Measurements from ENCODE around the gene POT1. TPM values are rescaled to one million over a fixed set of nuclear protein-coding genes. Genes with fewer than 3 reads are reported as not detected.

The POT1 gene
- polyA plus RNA-seq, 4 donors = 3.1 to 15.3 (median 5.2) TPM

DNA sequence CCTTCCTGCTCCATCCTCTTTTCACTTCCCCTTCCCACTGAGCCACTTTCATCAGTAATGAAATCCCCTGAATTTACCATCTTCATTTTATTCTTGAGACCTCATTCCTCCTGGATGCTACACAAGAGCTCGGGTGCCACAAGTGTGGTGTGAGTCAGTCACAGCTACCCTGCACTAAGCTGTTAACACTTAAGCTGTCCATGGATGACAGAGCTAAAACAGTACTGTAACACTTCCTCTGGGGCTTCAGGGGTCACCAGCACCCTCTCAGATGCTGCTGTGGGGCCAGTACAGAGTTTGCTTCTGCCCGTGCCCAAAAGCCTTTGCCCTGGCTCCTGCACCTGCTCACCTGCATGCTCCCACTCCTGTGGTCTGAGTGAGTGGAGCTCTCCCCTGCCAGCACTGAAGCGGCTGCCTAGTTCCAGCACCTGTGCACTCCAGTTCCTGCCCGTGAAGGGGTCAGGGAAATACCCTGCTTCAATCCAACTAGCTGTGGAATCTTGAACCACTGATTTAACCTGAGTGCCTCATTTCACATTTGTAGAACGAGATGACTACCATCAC lies 71.9 kb downstream of the POT1 start:
- no peak for DNase-seq
- WGBS, 3 donors = 90 to 95% (median 91%) methylated on average over 5 of the region's 5 CpGs

DNA sequence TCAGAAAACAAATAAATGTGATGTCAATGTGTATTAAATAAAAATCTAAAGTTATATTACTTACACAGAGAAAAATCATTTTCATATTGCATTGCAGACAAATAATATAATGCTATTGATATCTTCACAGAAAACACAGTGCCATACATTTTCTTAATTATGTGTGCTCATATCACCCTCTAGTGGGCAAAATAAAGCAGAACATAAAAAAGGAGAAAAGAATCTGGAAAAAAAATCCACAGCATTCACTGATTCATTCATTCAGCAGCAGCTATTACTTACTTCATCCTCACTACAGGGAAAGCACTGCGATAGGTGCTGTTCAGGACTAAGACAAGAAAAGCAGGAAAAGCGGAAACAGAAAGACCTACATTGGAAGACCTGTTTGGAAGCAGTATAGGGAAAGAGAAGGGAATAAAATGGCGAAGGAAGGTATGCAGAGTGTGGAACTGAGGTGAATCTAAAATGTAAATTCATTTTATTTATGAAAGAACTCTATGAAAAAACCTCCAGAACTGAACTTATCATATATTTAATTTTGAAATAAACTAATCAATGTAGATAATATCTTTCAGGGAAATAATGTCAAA lies 73.2 kb downstream of the POT1 start:
- Histone ChIP-seq H3K4me1 (ENCODE audit: control insufficient read depth in 3 of 3, insufficient read depth in 2 of 3, low read depth in 1 of 3, low read length in 2 of 3) (no peaks in the 10 kb centered on the region), H3K27ac (ENCODE audit: low read depth in 1 of 3, low read length in 2 of 3) (no peak overlapping the region), H3K36me3 (ENCODE audit: control insufficient read depth in 3 of 3, insufficient read depth in 2 of 3, low read depth in 1 of 3, low read length in 3 of 3) (peaks cover 0 to 8% (median 0%) of the 10 kb centered on the region in 3 donors), H3K9me3 (ENCODE audit: control insufficient read depth in 2 of 2, insufficient read depth in 1 of 2, low read depth in 1 of 2, low read length in 1 of 2) (peaks cover 0 to 4% of the 10 kb centered on the region in 2 donors), H3K4me3 (ENCODE audit: low read depth in 1 of 3, low read length in 3 of 3) (no peak overlapping the region), H3K27me3 (ENCODE audit: control insufficient read depth in 3 of 3, insufficient read depth in 3 of 3, low read length in 3 of 3) (no peaks in the 10 kb centered on the region)
- FAIRE-seq (no peak), DNase-seq (peak; percentile 41 to 48)
- 91 to 95% (median 93%) methylated on average over 3 of the region's 3 CpGs for WGBS, 3 donors

More for the DNA sequence above, 71.9 kb downstream of the POT1 start:
- no peaks in the 10 kb centered on the region for H3K27me3 ChIP-seq (ENCODE audit: control insufficient read depth in 3 of 3, insufficient read depth in 3 of 3, low read length in 3 of 3)
- H3K4me3 ChIP-seq (ENCODE audit: low read depth in 1 of 3, low read length in 3 of 3) = no peak overlapping the region
- H3K36me3 ChIP-seq (ENCODE audit: control insufficient read depth in 3 of 3, insufficient read depth in 2 of 3, low read depth in 1 of 3, low read length in 3 of 3) = peaks cover 0 to 8% (median 0%) of the 10 kb centered on the region in 3 donors
- no peaks in the 10 kb centered on the region for H3K4me1 ChIP-seq (ENCODE audit: control insufficient read depth in 3 of 3, insufficient read depth in 2 of 3, low read depth in 1 of 3, low read length in 2 of 3)
- no peak overlapping the region for H3K27ac ChIP-seq (ENCODE audit: low read depth in 1 of 3, low read length in 2 of 3)
- FAIRE-seq = no peak
- H3K9me3 ChIP-seq (ENCODE audit: control insufficient read depth in 2 of 2, insufficient read depth in 1 of 2, low read depth in 1 of 2, low read length in 1 of 2) = peaks cover 0 to 4% of the 10 kb centered on the region in 2 donors

- no peak for FAIRE-seq
- H3K4me1 ChIP-seq (ENCODE audit: control insufficient read depth in 3 of 3, insufficient read depth in 2 of 3, low read depth in 1 of 3, low read length in 2 of 3) = no peaks in the 10 kb centered on the region
Observed at GRCh38 chr7:124843336-124843735, 86.3 kb downstream of the POT1 start.

DNA sequence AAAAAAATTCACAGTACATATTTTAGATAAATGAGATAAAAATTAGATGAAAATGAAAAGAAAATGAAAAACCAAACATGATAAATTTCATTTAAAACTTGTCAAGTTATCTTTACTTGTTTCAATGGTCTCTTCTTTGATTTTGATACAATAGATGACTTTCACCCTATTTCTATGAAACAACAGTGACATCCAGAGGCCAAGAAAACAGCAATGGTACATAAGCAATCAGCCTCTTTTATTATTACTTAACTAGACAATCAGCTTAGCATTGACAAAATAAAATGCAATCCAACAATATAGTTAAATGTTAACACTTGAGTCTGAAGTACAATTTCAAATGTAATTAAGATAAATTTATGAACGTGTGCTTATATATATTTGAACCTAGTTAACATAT lies 89.2 kb downstream of the POT1 start:
- peak overlapping the region in 1 of 3 donors; percentile 15 for H3K27ac ChIP-seq (ENCODE audit: low read depth in 1 of 3, low read length in 2 of 3)
- H3K9me3 ChIP-seq (ENCODE audit: control insufficient read depth in 2 of 2, insufficient read depth in 1 of 2, low read depth in 1 of 2, low read length in 1 of 2) = no peaks in the 10 kb centered on the region
- no peak overlapping the region for H3K4me3 ChIP-seq (ENCODE audit: low read depth in 1 of 3, low read length in 3 of 3)
- 21 to 46% (median 45%) methylated on average over 1 of the region's 1 CpG for WGBS, 3 donors
- H3K4me1 ChIP-seq (ENCODE audit: control insufficient read depth in 3 of 3, insufficient read depth in 2 of 3, low read depth in 1 of 3, low read length in 2 of 3) = no peaks in the 10 kb centered on the region
- no peaks in the 10 kb centered on the region for H3K36me3 ChIP-seq (ENCODE audit: control insufficient read depth in 3 of 3, insufficient read depth in 2 of 3, low read depth in 1 of 3, low read length in 3 of 3)
- no peaks in the 10 kb centered on the region for H3K27me3 ChIP-seq (ENCODE audit: control insufficient read depth in 3 of 3, insufficient read depth in 3 of 3, low read length in 3 of 3)
- peak; percentile 41 to 64 for DNase-seq
- peak; percentile 33 for FAIRE-seq

More at GRCh38 chr7:124843336-124843735, 86.3 kb downstream of the POT1 start:
- H3K9me3 ChIP-seq (ENCODE audit: control insufficient read depth in 2 of 2, insufficient read depth in 1 of 2, low read depth in 1 of 2, low read length in 1 of 2) = no peaks in the 10 kb centered on the region
- DNase-seq = no peak
- no peak overlapping the region for H3K27ac ChIP-seq (ENCODE audit: low read depth in 1 of 3, low read length in 2 of 3)
- peaks cover 0 to 2% (median 0%) of the 10 kb centered on the region in 3 donors for H3K36me3 ChIP-seq (ENCODE audit: control insufficient read depth in 3 of 3, insufficient read depth in 2 of 3, low read depth in 1 of 3, low read length in 3 of 3)
- no peaks in the 10 kb centered on the region for H3K27me3 ChIP-seq (ENCODE audit: control insufficient read depth in 3 of 3, insufficient read depth in 3 of 3, low read length in 3 of 3)
- H3K4me3 ChIP-seq (ENCODE audit: low read depth in 1 of 3, low read length in 3 of 3) = no peak overlapping the region

- no peak for FAIRE-seq
- H3K36me3 ChIP-seq (ENCODE audit: control insufficient read depth in 3 of 3, insufficient read depth in 2 of 3, low read depth in 1 of 3, low read length in 3 of 3) = no peaks in the 10 kb centered on the region
- H3K9me3 ChIP-seq (ENCODE audit: control insufficient read depth in 2 of 2, insufficient read depth in 1 of 2, low read depth in 1 of 2, low read length in 1 of 2) = no peaks in the 10 kb centered on the region
- peak overlapping the region in 1 of 3 donors; percentile 15 for H3K27ac ChIP-seq (ENCODE audit: low read depth in 1 of 3, low read length in 2 of 3)
- peak; percentile 41 to 53 for DNase-seq
- H3K4me3 ChIP-seq (ENCODE audit: low read depth in 1 of 3, low read length in 3 of 3) = no peak overlapping the region
- no peaks in the 10 kb centered on the region for H3K4me1 ChIP-seq (ENCODE audit: control insufficient read depth in 3 of 3, insufficient read depth in 2 of 3, low read depth in 1 of 3, low read length in 2 of 3)
- WGBS, 3 donors = 89 to 92% (median 92%) methylated on average over 1 of the region's 1 CpG
- H3K27me3 ChIP-seq (ENCODE audit: control insufficient read depth in 3 of 3, insufficient read depth in 3 of 3, low read length in 3 of 3) = no peaks in the 10 kb centered on the region
Observed at GRCh38 chr7:124839687-124840086, 89.9 kb downstream of the POT1 start.

- no peak for DNase-seq
- H3K4me3 ChIP-seq (ENCODE audit: low read depth in 1 of 3, low read length in 3 of 3) = no peak overlapping the region
- no peaks in the 10 kb centered on the region for H3K27me3 ChIP-seq (ENCODE audit: control insufficient read depth in 3 of 3, insufficient read depth in 3 of 3, low read length in 3 of 3)
- no peaks in the 10 kb centered on the region for H3K9me3 ChIP-seq (ENCODE audit: control insufficient read depth in 2 of 2, insufficient read depth in 1 of 2, low read depth in 1 of 2, low read length in 1 of 2)
- H3K27ac ChIP-seq (ENCODE audit: low read depth in 1 of 3, low read length in 2 of 3) = no peak overlapping the region
- FAIRE-seq = no peak
- 95 to 96% (median 95%) methylated on average over 1 of the region's 1 CpG for WGBS, 3 donors
- no peaks in the 10 kb centered on the region for H3K4me1 ChIP-seq (ENCODE audit: control insufficient read depth in 3 of 3, insufficient read depth in 2 of 3, low read depth in 1 of 3, low read length in 2 of 3)
- H3K36me3 ChIP-seq (ENCODE audit: control insufficient read depth in 3 of 3, insufficient read depth in 2 of 3, low read depth in 1 of 3, low read length in 3 of 3) = no peaks in the 10 kb centered on the region
Observed at GRCh38 chr7:124836173-124836572, 93.5 kb downstream of the POT1 start.

DNA sequence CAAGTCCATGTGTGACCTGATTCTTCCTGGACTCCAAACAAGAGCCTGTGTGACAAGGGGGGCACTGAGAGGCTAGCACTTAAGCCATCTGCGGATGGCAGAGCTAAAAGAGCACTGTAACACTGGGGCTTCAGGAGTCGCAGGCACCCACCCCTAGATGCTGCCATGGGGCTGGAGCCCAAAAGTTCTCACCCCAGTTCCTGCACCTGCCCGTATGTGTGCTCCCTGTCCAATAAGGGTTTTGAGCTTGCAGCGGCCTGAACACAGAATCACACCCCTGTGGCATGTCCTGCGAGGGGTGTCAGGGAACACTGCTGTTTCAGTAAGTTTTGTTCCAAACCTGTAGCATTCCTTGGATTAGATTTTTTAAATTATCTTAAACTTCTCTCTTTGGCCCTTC lies 110.8 kb downstream of the POT1 start:
- Histone ChIP-seq H3K4me3 (ENCODE audit: low read depth in 1 of 3, low read length in 3 of 3) (no peak overlapping the region), H3K27ac (ENCODE audit: low read depth in 1 of 3, low read length in 2 of 3) (no peak overlapping the region), H3K27me3 (ENCODE audit: control insufficient read depth in 3 of 3, insufficient read depth in 3 of 3, low read length in 3 of 3) (no peaks in the 10 kb centered on the region), H3K9me3 (ENCODE audit: control insufficient read depth in 2 of 2, insufficient read depth in 1 of 2, low read depth in 1 of 2, low read length in 1 of 2) (peaks cover 0 to 5% of the 10 kb centered on the region in 2 donors), H3K36me3 (ENCODE audit: control insufficient read depth in 3 of 3, insufficient read depth in 2 of 3, low read depth in 1 of 3, low read length in 3 of 3) (no peaks in the 10 kb centered on the region), H3K4me1 (ENCODE audit: control insufficient read depth in 3 of 3, insufficient read depth in 2 of 3, low read depth in 1 of 3, low read length in 2 of 3) (no peaks in the 10 kb centered on the region)
- DNase-seq = no peak
- FAIRE-seq = no peak
- WGBS, 3 donors = 90 to 96% (median 93%) methylated on average over 5 of the region's 5 CpGs

DNA sequence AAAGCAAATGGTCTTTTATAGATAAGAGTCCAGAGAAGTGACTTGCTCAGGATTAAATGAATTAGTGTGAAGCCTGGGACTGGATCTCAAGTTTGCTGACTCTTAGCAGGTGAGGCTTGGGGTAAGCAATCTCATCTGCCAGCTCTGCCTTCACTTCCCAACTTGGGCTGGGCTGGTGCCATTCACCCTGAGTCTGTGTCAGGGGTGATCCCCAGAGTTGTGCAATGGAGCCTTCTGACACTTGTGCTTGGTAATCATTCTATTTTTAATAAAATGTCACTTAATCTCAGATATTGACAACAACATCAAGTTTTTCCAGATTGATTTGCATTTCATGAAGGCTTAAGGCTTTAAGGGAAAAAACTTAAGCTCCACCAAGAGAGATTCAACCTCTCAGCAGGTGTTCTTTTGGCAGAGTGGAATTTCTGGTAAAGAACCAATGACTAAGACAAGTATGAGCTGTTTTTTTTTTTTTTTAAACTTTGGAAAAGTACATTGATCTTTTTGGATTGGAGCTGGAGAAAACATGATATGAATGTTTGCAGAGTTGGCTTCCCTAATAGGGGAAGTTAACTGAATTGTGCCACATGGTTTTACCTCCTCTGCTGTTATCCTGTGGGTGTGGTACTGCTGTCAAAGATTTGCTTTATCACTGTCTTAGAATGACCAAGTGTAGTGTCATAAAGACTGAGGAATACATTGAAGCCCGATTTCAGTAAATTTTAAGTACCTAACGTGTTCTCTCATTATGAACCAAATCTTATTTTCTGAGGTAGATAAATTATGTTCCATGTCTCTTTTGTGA lies 115.4 kb downstream of the POT1 start:
- Histone ChIP-seq H3K4me1 (ENCODE audit: control insufficient read depth in 3 of 3, insufficient read depth in 2 of 3, low read depth in 1 of 3, low read length in 2 of 3) (no peaks in the 10 kb centered on the region), H3K27me3 (ENCODE audit: control insufficient read depth in 3 of 3, insufficient read depth in 3 of 3, low read length in 3 of 3) (no peaks in the 10 kb centered on the region), H3K36me3 (ENCODE audit: control insufficient read depth in 3 of 3, insufficient read depth in 2 of 3, low read depth in 1 of 3, low read length in 3 of 3) (no peaks in the 10 kb centered on the region), H3K27ac (ENCODE audit: low read depth in 1 of 3, low read length in 2 of 3) (no peak overlapping the region), H3K9me3 (ENCODE audit: control insufficient read depth in 2 of 2, insufficient read depth in 1 of 2, low read depth in 1 of 2, low read length in 1 of 2) (peaks cover 0 to 5% of the 10 kb centered on the region in 2 donors), H3K4me3 (ENCODE audit: low read depth in 1 of 3, low read length in 3 of 3) (no peak overlapping the region)
- DNase-seq (no peak), FAIRE-seq (no peak)
- WGBS, 3 donors = 42 to 66% (median 54%) methylated on average over 2 of the region's 2 CpGs

Measured in small intestine (tissue), 7 donors.